ENCODE measurements around the gene TMEM234.

DNA sequence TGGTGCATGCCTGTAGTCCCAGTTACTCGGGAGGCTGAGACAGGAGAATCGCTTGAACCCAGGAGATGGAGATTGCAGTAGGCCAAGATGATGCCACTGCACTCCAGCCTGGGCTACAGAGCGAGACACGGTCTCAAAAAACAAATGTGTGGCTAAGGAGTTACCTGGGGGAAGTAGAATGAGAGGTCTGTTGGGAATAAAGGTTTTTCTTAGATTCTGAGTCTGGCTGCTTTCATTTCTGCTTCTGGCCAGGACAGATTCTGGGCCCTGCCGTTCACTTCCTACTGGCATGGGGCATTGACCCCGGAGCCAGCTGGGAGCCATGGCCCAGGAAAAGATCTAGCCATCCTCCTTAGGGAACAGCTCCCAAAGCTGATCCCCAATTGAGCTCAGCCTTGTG lies 13.7 kb downstream of the TMEM234 start:
- TF ChIP-seq, protein P1, sequence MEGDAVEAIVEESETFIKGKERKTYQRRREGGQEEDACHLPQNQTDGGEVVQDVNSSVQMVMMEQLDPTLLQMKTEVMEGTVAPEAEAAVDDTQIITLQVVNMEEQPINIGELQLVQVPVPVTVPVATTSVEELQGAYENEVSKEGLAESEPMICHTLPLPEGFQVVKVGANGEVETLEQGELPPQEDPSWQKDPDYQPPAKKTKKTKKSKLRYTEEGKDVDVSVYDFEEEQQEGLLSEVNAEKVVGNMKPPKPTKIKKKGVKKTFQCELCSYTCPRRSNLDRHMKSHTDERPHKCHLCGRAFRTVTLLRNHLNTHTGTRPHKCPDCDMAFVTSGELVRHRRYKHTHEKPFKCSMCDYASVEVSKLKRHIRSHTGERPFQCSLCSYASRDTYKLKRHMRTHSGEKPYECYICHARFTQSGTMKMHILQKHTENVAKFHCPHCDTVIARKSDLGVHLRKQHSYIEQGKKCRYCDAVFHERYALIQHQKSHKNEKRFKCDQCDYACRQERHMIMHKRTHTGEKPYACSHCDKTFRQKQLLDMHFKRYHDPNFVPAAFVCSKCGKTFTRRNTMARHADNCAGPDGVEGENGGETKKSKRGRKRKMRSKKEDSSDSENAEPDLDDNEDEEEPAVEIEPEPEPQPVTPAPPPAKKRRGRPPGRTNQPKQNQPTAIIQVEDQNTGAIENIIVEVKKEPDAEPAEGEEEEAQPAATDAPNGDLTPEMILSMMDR (IDR thresholded peaks at IDR 0.05): no peak
- no peak for TF ChIP-seq POLR2A (IDR thresholded peaks at IDR 0.05)
